GM12864 (cell line): ENCODE results near the gene PLEKHH2.

ENCODE experiments used
- DNase-seq: peaks from one replicate; pipeline ENCODE4 v3.0.0-alpha.2; 2011; ENCODE audit warnings: low read depth
- H3K4me3 ChIP-seq: 2 replicates; pipeline ENCODE4 v1.5.1; 2011; ENCODE audit warnings: mild to moderate bottlenecking, low read depth, low read length, control low read depth
- CTCF ChIP-seq: IDR thresholded peaks from 2 replicates; pipeline ENCODE4 v1.5.1; 2011; ENCODE audit warnings: low read depth, mild to moderate bottlenecking, moderate library complexity, low read length, control low read depth, inconsistent platforms; ENCODE audit errors: missing control alignments

PLEKHH2 gene

GRCh38 chr2:43748333-43748732 lies 111.3 kb downstream of the PLEKHH2 start:
- TF ChIP-seq CTCF: no peak
- no peak for DNase-seq
- no peak overlapping the region for H3K4me3 ChIP-seq

GRCh38 chr2:43749583-43749982 lies 112.5 kb downstream of the PLEKHH2 start:
- TF ChIP-seq CTCF: no peak
- no peak for DNase-seq
- no peak overlapping the region for H3K4me3 ChIP-seq

- no peak for DNase-seq
- TF ChIP-seq CTCF: no peak
- no peak overlapping the region for H3K4me3 ChIP-seq
These were observed 114.5 kb downstream of the PLEKHH2 start for GRCh38 chr2:43751476-43751990.

GRCh38 chr2:43752302-43752701 lies 115.2 kb downstream of the PLEKHH2 start:
- no peak for DNase-seq
- TF ChIP-seq CTCF: no peak
- H3K4me3 ChIP-seq: no peak overlapping the region

GRCh38 chr2:43754180-43754579 lies 117.1 kb downstream of the PLEKHH2 start:
- H3K4me3 ChIP-seq: no peak overlapping the region
- no peak for TF ChIP-seq CTCF
- DNase-seq: no peak

- no peak for DNase-seq
- no peak overlapping the region for H3K4me3 ChIP-seq
- no peak for TF ChIP-seq CTCF
These were observed 121.7 kb downstream of the PLEKHH2 start for GRCh38 chr2:43758739-43759138.

GRCh38 chr2:43759195-43759594 lies 122.1 kb downstream of the PLEKHH2 start:
- no peak for DNase-seq
- no peak overlapping the region for H3K4me3 ChIP-seq
- TF ChIP-seq CTCF: no peak
